Natural killer cell treated with Interleukin-12 subunit alpha and Interleukin-12 subunit beta and Interleukin-15 and Interleukin-18, amount 100 ng/mL, for 72 hours (primary cell): ENCODE data around the gene IL22RA1. TPM values are rescaled to one million over a fixed set of nuclear protein-coding genes. Genes with fewer than 3 reads are reported as not detected.

Experiments used
- total RNA-seq, 2 donors: library from RNA; stranded (reverse); gene quantifications; one replicate each; pipeline ENCODE4 v1.2.3, GENCODE V29; 2022

The IL22RA1 gene
- total RNA-seq, 2 donors from 2014 or later, result not detected

Other genes with a start within 250 kb of the IL22RA1 start
- gene CNR2, start 229.8 kb downstream of the IL22RA1 start, total RNA-seq, result 1 to 10 TPM; 2.1 to 3.8 TPM
- gene PNRC2, start 183.3 kb downstream of the IL22RA1 start, total RNA-seq, result 100 to 1,000 TPM in 1 of 2 donors, 10 to 100 TPM in 1; 89.7 to 162 TPM
- gene SRSF10, start 162.8 kb downstream of the IL22RA1 start, total RNA-seq, result 100 to 1,000 TPM; 176 to 214 TPM
- not detected for gene MYOM3, start 31.0 kb downstream of the IL22RA1 start, total RNA-seq
- 1 to 10 TPM in 1 of 2 donors, under 1 TPM in 1; 0.36 to 2.0 TPM for gene IFNLR1, start 44.1 kb upstream of the IL22RA1 start, total RNA-seq
- not detected for gene GRHL3, start 176.2 kb upstream of the IL22RA1 start, total RNA-seq